SK-N-SH (cell line): ENCODE results near the gene GNPDA2.

ENCODE experiments used
- EP300 ChIP-seq, 2 experiments: IDR thresholded peaks; 2 replicates each; pipeline versions ENCODE4 v1.4.0 to v1.6.1; 2012; ENCODE audit warnings: borderline replicate concordance in 1 of 2, low read depth in 1 of 2, low read length in 1 of 2
- EZH2phosphoT487 ChIP-seq: fragments of 200-600 bp; sonication (generic); IDR thresholded peaks from 2 replicates; pipeline ENCODE4 v1.6.1; 2017; ENCODE audit warnings: low read depth, mixed run types, mild to moderate bottlenecking, antibody characterized with exemption, moderate library complexity, borderline replicate concordance
- GABPA ChIP-seq: IDR thresholded peaks from 2 replicates; pipeline ENCODE4 v1.4.0; 2012; ENCODE audit warnings: low read depth, mild to moderate bottlenecking
- POLR2AphosphoS5 ChIP-seq: IDR thresholded peaks from 2 replicates; pipeline ENCODE4 v1.6.1; 2012; ENCODE audit warnings: low read depth, low read length
- TF ChIP-seq, protein P1 (sequence below): fragments of 200-600 bp; sonication (generic); IDR thresholded peaks from 2 replicates; pipeline ENCODE4 v1.6.1; 2017; ENCODE audit warnings: antibody characterized with exemption, mild to moderate bottlenecking, moderate library complexity
- TF ChIP-seq, protein P2 (sequence below): IDR thresholded peaks from 2 replicates; pipeline ENCODE4 v1.6.1; 2012; ENCODE audit warnings: mild to moderate bottlenecking, low read depth, low read length, moderate library complexity
- TF ChIP-seq, protein P3 (sequence below): IDR thresholded peaks from 2 replicates; pipeline ENCODE4 v1.4.0; 2012; ENCODE audit warnings: low read depth, borderline replicate concordance

DNA sequence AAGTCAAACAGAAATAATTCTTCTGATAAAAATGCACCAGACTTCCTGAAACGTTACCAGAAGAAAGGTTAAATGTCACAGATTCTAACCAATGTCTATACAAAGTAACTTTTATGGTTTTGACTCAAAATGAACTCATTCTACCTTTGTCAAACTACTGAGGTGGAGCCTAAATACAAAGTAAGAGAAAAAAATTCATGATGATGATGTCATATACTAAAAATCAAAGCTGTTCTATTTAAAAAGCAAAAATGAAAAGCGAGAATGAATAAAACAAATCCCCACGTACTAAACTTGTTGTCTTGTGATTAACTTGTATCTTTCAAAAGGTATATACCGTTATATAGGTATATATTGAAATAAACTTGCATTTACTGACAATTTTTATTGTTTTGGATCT, 21.7 kb downstream of the GNPDA2 start:
- TF ChIP-seq, protein P1, sequence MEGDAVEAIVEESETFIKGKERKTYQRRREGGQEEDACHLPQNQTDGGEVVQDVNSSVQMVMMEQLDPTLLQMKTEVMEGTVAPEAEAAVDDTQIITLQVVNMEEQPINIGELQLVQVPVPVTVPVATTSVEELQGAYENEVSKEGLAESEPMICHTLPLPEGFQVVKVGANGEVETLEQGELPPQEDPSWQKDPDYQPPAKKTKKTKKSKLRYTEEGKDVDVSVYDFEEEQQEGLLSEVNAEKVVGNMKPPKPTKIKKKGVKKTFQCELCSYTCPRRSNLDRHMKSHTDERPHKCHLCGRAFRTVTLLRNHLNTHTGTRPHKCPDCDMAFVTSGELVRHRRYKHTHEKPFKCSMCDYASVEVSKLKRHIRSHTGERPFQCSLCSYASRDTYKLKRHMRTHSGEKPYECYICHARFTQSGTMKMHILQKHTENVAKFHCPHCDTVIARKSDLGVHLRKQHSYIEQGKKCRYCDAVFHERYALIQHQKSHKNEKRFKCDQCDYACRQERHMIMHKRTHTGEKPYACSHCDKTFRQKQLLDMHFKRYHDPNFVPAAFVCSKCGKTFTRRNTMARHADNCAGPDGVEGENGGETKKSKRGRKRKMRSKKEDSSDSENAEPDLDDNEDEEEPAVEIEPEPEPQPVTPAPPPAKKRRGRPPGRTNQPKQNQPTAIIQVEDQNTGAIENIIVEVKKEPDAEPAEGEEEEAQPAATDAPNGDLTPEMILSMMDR, result no peak
- TF ChIP-seq GABPA (no peak), EP300 (IDR thresholded peaks at IDR 0.05; ENCODE audit: borderline replicate concordance in 1 of 2, low read depth in 1 of 2, low read length in 1 of 2) (no peak), POLR2AphosphoS5 (no peak), EZH2phosphoT487 (no peak)
- TF ChIP-seq, protein P2, sequence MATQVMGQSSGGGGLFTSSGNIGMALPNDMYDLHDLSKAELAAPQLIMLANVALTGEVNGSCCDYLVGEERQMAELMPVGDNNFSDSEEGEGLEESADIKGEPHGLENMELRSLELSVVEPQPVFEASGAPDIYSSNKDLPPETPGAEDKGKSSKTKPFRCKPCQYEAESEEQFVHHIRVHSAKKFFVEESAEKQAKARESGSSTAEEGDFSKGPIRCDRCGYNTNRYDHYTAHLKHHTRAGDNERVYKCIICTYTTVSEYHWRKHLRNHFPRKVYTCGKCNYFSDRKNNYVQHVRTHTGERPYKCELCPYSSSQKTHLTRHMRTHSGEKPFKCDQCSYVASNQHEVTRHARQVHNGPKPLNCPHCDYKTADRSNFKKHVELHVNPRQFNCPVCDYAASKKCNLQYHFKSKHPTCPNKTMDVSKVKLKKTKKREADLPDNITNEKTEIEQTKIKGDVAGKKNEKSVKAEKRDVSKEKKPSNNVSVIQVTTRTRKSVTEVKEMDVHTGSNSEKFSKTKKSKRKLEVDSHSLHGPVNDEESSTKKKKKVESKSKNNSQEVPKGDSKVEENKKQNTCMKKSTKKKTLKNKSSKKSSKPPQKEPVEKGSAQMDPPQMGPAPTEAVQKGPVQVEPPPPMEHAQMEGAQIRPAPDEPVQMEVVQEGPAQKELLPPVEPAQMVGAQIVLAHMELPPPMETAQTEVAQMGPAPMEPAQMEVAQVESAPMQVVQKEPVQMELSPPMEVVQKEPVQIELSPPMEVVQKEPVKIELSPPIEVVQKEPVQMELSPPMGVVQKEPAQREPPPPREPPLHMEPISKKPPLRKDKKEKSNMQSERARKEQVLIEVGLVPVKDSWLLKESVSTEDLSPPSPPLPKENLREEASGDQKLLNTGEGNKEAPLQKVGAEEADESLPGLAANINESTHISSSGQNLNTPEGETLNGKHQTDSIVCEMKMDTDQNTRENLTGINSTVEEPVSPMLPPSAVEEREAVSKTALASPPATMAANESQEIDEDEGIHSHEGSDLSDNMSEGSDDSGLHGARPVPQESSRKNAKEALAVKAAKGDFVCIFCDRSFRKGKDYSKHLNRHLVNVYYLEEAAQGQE, result no peak
- TF ChIP-seq, protein P3, sequence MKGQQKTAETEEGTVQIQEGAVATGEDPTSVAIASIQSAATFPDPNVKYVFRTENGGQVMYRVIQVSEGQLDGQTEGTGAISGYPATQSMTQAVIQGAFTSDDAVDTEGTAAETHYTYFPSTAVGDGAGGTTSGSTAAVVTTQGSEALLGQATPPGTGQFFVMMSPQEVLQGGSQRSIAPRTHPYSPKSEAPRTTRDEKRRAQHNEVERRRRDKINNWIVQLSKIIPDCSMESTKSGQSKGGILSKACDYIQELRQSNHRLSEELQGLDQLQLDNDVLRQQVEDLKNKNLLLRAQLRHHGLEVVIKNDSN, result no peak
